GM18858 (cell line): ENCODE results near the gene RNF208.
"Not testable (repeated sequence)": the region's sequence is repeated elsewhere in the genome, so short reads cannot be mapped to it uniquely, and the experiment has no call there.

Experiments
- ATAC-seq: cut with Tn5 transposase; IDR thresholded peaks from one replicate; pipeline ENCODE4 v1.9.1; 2021; ENCODE audit not compliant: unreplicated experiment

RNF208 gene

GRCh38 chr9:137240318-137240840, 18.3 kb upstream of the RNF208 start:
- ATAC-seq: peak; percentile 5

GRCh38 chr9:137239541-137240200, 17.6 kb upstream of the RNF208 start:
- not testable (repeated sequence) for ATAC-seq

GRCh38 chr9:137237759-137238726, 16.0 kb upstream of the RNF208 start:
- ATAC-seq: no peak

GRCh38 chr9:137236936-137237421, 14.9 kb upstream of the RNF208 start:
- no peak for ATAC-seq

GRCh38 chr9:137236238-137236935, 14.3 kb upstream of the RNF208 start:
- ATAC-seq: no peak

- ATAC-seq: no peak
Observed at GRCh38 chr9:137235424-137236237, 13.6 kb upstream of the RNF208 start.

GRCh38 chr9:137234758-137235423, 12.9 kb upstream of the RNF208 start:
- no peak for ATAC-seq

- ATAC-seq: no peak
Observed at GRCh38 chr9:137234055-137234697, 12.1 kb upstream of the RNF208 start.

GRCh38 chr9:137233143-137233980, 11.3 kb upstream of the RNF208 start:
- no peak for ATAC-seq

- no peak for ATAC-seq
Observed at GRCh38 chr9:137232510-137232909, 10.5 kb upstream of the RNF208 start.

GRCh38 chr9:137232101-137232500, 10.1 kb upstream of the RNF208 start:
- ATAC-seq: no peak

- ATAC-seq: no peak
Observed at GRCh38 chr9:137231372-137232039, 9.5 kb upstream of the RNF208 start.

GRCh38 chr9:137230705-137231371, 8.8 kb upstream of the RNF208 start, which contains the start of gene SLC34A3:
Gene SLC34A3 (plus strand): TSS chr9:137230901. CDS start chr9:137231703, 802 bp downstream.
- ATAC-seq: no peak

- no peak for ATAC-seq
Observed at GRCh38 chr9:137229903-137230704, 8.1 kb upstream of the RNF208 start.

- ATAC-seq: no peak
Observed at GRCh38 chr9:137228968-137229896, 7.2 kb upstream of the RNF208 start.
